Uterus (tissue), 4 donors: ENCODE results near the gene TRAF4. TPM values are rescaled to one million over a fixed set of nuclear protein-coding genes. Genes with fewer than 3 reads are reported as not detected.

Experiments used
- DNase-seq, 2 donors: peaks; one replicate each; pipeline ENCODE4 v3.0.0-alpha.2; 2019 to 2020
- H3K27ac ChIP-seq, 2 donors: fragments of 200-600 bp; sonication (generic); 1 replicate in 1 of 2; 2 replicates in 1 of 2; pipeline ENCODE4 v1.5.1; 2016 to 2018
- H3K27me3 ChIP-seq, 2 donors: fragments of 200-600 bp; sonication (generic); one replicate each; pipeline ENCODE4 v1.5.1; 2018 to 2019; ENCODE audit warnings: control low read depth in 1 of 2
- H3K36me3 ChIP-seq, 2 donors: fragments of 200-600 bp; sonication (generic); one replicate each; pipeline ENCODE4 v1.5.1; 2019; ENCODE audit warnings: control low read depth in 1 of 2
- H3K4me1 ChIP-seq, 2 donors: fragments of 200-600 bp; sonication (generic); one replicate each; pipeline ENCODE4 v1.5.1; 2018 to 2019; ENCODE audit warnings: control low read depth in 1 of 2
- H3K4me3 ChIP-seq, 2 donors: fragments of 200-600 bp; sonication (generic); 1 replicate in 1 of 2; 2 replicates in 1 of 2; pipeline ENCODE4 v1.5.1; 2018 to 2019; ENCODE audit warnings: mild to moderate bottlenecking in 1 of 2
- H3K9me3 ChIP-seq, 2 donors: fragments of 200-600 bp; sonication (generic); one replicate each; pipeline ENCODE4 v1.5.1; 2019; ENCODE audit warnings: control low read depth in 1 of 2
- POLR2A ChIP-seq, 2 donors: fragments of 450-650 bp; IDR thresholded peaks; one replicate each; pipeline ENCODE4 v1.6.1; 2016; ENCODE audit warnings: antibody characterized with exemption in 2 of 2, mild to moderate bottlenecking in 1 of 2, moderate library complexity in 1 of 2
- intact Hi-C: fragments of 100-400 bp; cut with DNase I; formaldehyde crosslinking; loops from one replicate; pipeline ENCODE4 v1.15.1; 2023; ENCODE audit warnings: low total_unique reads
- total RNA-seq, 4 donors: library from RNA; depleted of rRNA in 3 of 4; stranded (reverse); fragments of >200 nt in 3 of 4; gene quantifications; one replicate each; pipeline versions ENCODE4 v1.1.0 to v1.2.4, GENCODE V29; 2014 to 2023
- TF ChIP-seq, protein P1 (sequence below), 4 experiments: fragments of 200-600 bp in 2 of 4; fragments of 450-650 bp in 2 of 4; sonication (generic) in 2 of 4; IDR thresholded peaks; one replicate each; pipeline ENCODE4 v1.5.1; 2016 to 2019; ENCODE audit warnings: antibody characterized with exemption in 4 of 4, mild to moderate bottlenecking in 2 of 4, moderate library complexity in 1 of 4
- donor health status: DM: yes; HTN: yes; CAD: no.

TRAF4 gene
- total RNA-seq, 4 donors from 2014 or later, result under 0.01 to 22.4 (median 11.4) TPM

- intact Hi-C loops, result no loop called here
- H3K4me3 ChIP-seq, result no peak overlapping the region
- H3K27ac ChIP-seq, result peak overlapping the region; percentile 86 to 91
- no peaks in the 10 kb centered on the region for H3K36me3 ChIP-seq
- no peak for TF ChIP-seq POLR2A (IDR thresholded peaks at IDR 0.05)
- TF ChIP-seq, protein P1, sequence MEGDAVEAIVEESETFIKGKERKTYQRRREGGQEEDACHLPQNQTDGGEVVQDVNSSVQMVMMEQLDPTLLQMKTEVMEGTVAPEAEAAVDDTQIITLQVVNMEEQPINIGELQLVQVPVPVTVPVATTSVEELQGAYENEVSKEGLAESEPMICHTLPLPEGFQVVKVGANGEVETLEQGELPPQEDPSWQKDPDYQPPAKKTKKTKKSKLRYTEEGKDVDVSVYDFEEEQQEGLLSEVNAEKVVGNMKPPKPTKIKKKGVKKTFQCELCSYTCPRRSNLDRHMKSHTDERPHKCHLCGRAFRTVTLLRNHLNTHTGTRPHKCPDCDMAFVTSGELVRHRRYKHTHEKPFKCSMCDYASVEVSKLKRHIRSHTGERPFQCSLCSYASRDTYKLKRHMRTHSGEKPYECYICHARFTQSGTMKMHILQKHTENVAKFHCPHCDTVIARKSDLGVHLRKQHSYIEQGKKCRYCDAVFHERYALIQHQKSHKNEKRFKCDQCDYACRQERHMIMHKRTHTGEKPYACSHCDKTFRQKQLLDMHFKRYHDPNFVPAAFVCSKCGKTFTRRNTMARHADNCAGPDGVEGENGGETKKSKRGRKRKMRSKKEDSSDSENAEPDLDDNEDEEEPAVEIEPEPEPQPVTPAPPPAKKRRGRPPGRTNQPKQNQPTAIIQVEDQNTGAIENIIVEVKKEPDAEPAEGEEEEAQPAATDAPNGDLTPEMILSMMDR (IDR thresholded peaks at IDR 0.05), result no peak
- H3K4me1 ChIP-seq, result peaks cover 0 to 11% of the 10 kb centered on the region in 2 donors
- H3K9me3 ChIP-seq, result no peaks in the 10 kb centered on the region
- H3K27me3 ChIP-seq, result no peaks in the 10 kb centered on the region
- DNase-seq, result no peak
These were observed 2.8 kb downstream of the TRAF4 start for GRCh38 chr17:28746611-28747050.

- Histone ChIP-seq H3K4me1 (peaks cover 0 to 11% of the 10 kb centered on the region in 2 donors), H3K36me3 (no peaks in the 10 kb centered on the region), H3K9me3 (no peaks in the 10 kb centered on the region), H3K27ac (peak overlapping the region; percentile 86 to 91), H3K27me3 (no peaks in the 10 kb centered on the region), H3K4me3 (no peak overlapping the region)
- intact Hi-C loops, result no loop called here
- DNase-seq, result no peak
- TF ChIP-seq, protein P1 (IDR thresholded peaks at IDR 0.05), result no peak
These were observed 3.4 kb downstream of the TRAF4 start for GRCh38 chr17:28747051-28747691.

DNA sequence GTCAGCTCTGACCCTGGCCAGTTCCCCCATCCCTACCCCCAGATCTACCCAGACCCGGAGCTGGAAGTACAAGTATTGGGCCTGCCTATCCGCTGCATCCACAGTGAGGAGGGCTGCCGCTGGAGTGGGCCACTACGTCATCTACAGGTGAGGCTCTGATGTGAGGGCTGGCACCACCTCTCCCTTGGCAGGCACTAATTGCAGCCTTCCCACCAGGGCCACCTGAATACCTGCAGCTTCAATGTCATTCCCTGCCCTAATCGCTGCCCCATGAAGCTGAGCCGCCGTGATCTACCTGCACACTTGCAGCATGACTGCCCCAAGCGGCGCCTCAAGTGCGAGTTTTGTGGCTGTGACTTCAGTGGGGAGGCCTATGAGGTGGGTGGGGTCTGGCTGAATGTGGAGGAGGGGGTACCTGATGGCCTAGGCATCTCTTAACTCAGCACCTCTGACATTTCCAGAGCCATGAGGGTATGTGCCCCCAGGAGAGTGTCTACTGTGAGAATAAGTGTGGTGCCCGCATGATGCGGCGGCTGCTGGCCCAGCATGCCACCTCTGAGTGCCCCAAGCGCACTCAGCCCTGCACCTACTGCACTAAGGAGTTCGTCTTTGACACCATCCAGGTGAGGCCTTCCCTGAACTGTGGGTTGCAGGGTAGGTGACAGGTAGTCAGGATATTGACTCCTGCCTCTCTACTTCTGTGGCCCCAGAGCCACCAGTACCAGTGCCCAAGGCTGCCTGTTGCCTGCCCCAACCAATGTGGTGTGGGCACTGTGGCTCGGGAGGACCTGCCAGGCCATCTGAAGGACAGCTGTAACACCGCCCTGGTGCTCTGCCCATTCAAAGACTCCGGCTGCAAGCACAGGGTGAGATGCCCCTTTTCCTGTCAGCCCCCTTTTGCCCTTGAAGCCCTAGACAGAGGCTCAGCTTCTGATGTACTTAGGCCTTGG is 4.3 kb downstream of the TRAF4 start:
- Histone ChIP-seq H3K27me3 (no peaks in the 10 kb centered on the region), H3K4me3 (no peak overlapping the region), H3K36me3 (no peaks in the 10 kb centered on the region), H3K9me3 (no peaks in the 10 kb centered on the region), H3K4me1 (peaks cover 0 to 11% of the 10 kb centered on the region in 2 donors), H3K27ac (no peak overlapping the region)
- DNase-seq, result no peak
- intact Hi-C loops, result no loop called here
- TF ChIP-seq POLR2A (IDR thresholded peaks at IDR 0.05), result no peak
- TF ChIP-seq, protein P1 (IDR thresholded peaks at IDR 0.05), result no peak

- no peak for DNase-seq
- Histone ChIP-seq H3K36me3 (no peaks in the 10 kb centered on the region), H3K27ac (peak overlapping the region in 1 of 2 donors; percentile 6), H3K9me3 (no peaks in the 10 kb centered on the region), H3K27me3 (no peaks in the 10 kb centered on the region), H3K4me1 (peaks cover 0 to 11% of the 10 kb centered on the region in 2 donors), H3K4me3 (no peak overlapping the region)
- TF ChIP-seq, protein P1 (IDR thresholded peaks at IDR 0.05), result no peak
- no peak for TF ChIP-seq POLR2A (IDR thresholded peaks at IDR 0.05)
- intact Hi-C loops, result no loop called here
These were observed 5.2 kb downstream of the TRAF4 start for GRCh38 chr17:28748852-28749515.
